HCT116 (cell line): ENCODE data around the gene ADPRHL1. TPM values are rescaled to one million over a fixed set of nuclear protein-coding genes. Genes with fewer than 3 reads are reported as not detected.

Experiments used
- ATAC-seq: fragments of 200-7000 bp; cut with Tn5 transposase; 2 replicates; pipeline ENCODE4 v1.9.1; 2020; ENCODE audit warnings: mild to moderate bottlenecking, moderate library complexity
- BruUV-seq: library from RNA; stranded (reverse); fragments of 400-500 nt; replicated peaks from 2 replicates; lab custom pipeline; 2021; lab: Mats Ljungman, UMichigan
- CTCF ChIA-PET: fragments of 300-600 bp; sonication (Branson Sonifier 250); formaldehyde crosslinking; loops from one replicate; lab custom pipeline; 2021; ENCODE audit warnings: antibody characterized with exemption; lab: Charles Lee
- POLR2A ChIA-PET: fragments of 300-600, 350-600 bp; sonication (Branson Sonifier 250); formaldehyde crosslinking; loops from one replicate; lab custom pipeline; 2021; ENCODE audit warnings: antibody characterized with exemption; lab: Charles Lee
- RAD21 ChIA-PET, 2 experiments: fragments of 300-600 bp; sonication (Branson Sonifier 250); formaldehyde crosslinking; loops; one replicate each; lab custom pipeline; 2023; ENCODE audit warnings: low total read pairs in 2 of 2; ENCODE audit not compliant: uncharacterized antibody in 2 of 2, unreplicated experiment in 2 of 2, low non-redundant PET in 1 of 2; lab: Charles Lee
- DNase-seq: peaks from one replicate; pipeline ENCODE4 v3.0.0-alpha.2; 2010; ENCODE audit warnings: low read depth, low spot score
- H2AFZ ChIP-seq: fragments of 200-600 bp; shearing (Covaris generic), sonication (generic); 2 replicates; pipeline ENCODE4 v1.6.1; 2017; ENCODE audit warnings: low read depth, mixed run types, mixed read lengths, antibody characterized with exemption, low read length; ENCODE audit not compliant: poor library complexity, severe bottlenecking
- H3K27ac ChIP-seq: 2 replicates; pipeline ENCODE4 v1.5.1; 2012; ENCODE audit warnings: low read depth, low read length
- H3K27me3 ChIP-seq: fragments of 200-600 bp; sonication (generic); 2 replicates; pipeline ENCODE4 v1.6.1; 2016; ENCODE audit warnings: mixed run types, low read length, mixed read lengths; ENCODE audit not compliant: insufficient read depth
- H3K36me3 ChIP-seq, 2 experiments: fragments of 200-500 bp in 1 of 2; fragments of 200-600 bp in 1 of 2; sonication (Bioruptor generic) in 1 of 2; sonication (generic) in 1 of 2; 2 replicates each; pipeline versions ENCODE4 v1.5.1 to v1.6.1; 2014 to 2016; ENCODE audit warnings: low read length in 2 of 2, inconsistent platforms in 1 of 2, mixed read lengths in 1 of 2, mixed run types in 1 of 2; ENCODE audit not compliant: insufficient read depth in 2 of 2, control insufficient read depth in 1 of 2
- H3K4me1 ChIP-seq, 2 experiments: fragments of 200-600 bp in 1 of 2; sonication (generic) in 1 of 2; 2 replicates each; pipeline versions ENCODE4 v1.5.1 to v1.6.1; 2012 to 2017; ENCODE audit warnings: low read length in 2 of 2, inconsistent platforms in 1 of 2, mild to moderate bottlenecking in 1 of 2, mixed read lengths in 1 of 2, mixed run types in 1 of 2, moderate library complexity in 1 of 2; ENCODE audit not compliant: insufficient read depth in 2 of 2, control insufficient read depth in 1 of 2
- H3K4me2 ChIP-seq: fragments of 200-600 bp; sonication (generic); 2 replicates; pipeline ENCODE4 v1.6.1; 2017; ENCODE audit warnings: mixed run types, low read length, mixed read lengths
- H3K4me3 ChIP-seq, 2 experiments: fragments of 200-600 bp in 1 of 2; sonication (generic) in 1 of 2; replicated peaks in 1 of 2; 2 replicates each; pipeline ENCODE4 v1.5.1; 2011 to 2016; ENCODE audit warnings: low read length in 2 of 2, control low read depth in 1 of 2, low read depth in 1 of 2, mild to moderate bottlenecking in 1 of 2, mixed read lengths in 1 of 2, mixed run types in 1 of 2
- H3K79me2 ChIP-seq: fragments of 200-600 bp; sonication (generic); 2 replicates; pipeline ENCODE4 v1.6.1; 2017; ENCODE audit warnings: mild to moderate bottlenecking, mixed run types, low read length, moderate library complexity, mixed read lengths; ENCODE audit not compliant: insufficient read depth
- H3K9ac ChIP-seq: fragments of 200-600 bp; sonication (generic); 2 replicates; pipeline ENCODE4 v1.6.1; 2016; ENCODE audit warnings: low read length, mixed read lengths
- H3K9me2 ChIP-seq: fragments of 200-600 bp; sonication (generic), shearing (Covaris generic); 2 replicates; pipeline ENCODE4 v1.6.1; 2017; ENCODE audit warnings: mixed run types, mild to moderate bottlenecking, moderate library complexity; ENCODE audit not compliant: insufficient read depth
- H3K9me3 ChIP-seq, 2 experiments: fragments of 200-500 bp in 1 of 2; fragments of 200-600 bp in 1 of 2; sonication (Bioruptor generic) in 1 of 2; sonication (generic) in 1 of 2; 2 replicates each; pipeline ENCODE4 v1.6.1; 2014 to 2017; ENCODE audit warnings: low read length in 2 of 2, mixed read lengths in 2 of 2, inconsistent platforms in 1 of 2, low read depth in 1 of 2, mild to moderate bottlenecking in 1 of 2, mixed run types in 1 of 2, moderate library complexity in 1 of 2; ENCODE audit not compliant: control insufficient read depth in 1 of 2, insufficient read depth in 1 of 2
- H4K20me1 ChIP-seq: fragments of 200-600 bp; sonication (generic), shearing (Covaris generic); 2 replicates; pipeline ENCODE4 v1.6.1; 2017; ENCODE audit warnings: mixed run types, mild to moderate bottlenecking, moderate library complexity; ENCODE audit not compliant: insufficient read depth
- CBX3 ChIP-seq: IDR thresholded peaks from 2 replicates; pipeline ENCODE4 v1.6.1; 2012; ENCODE audit warnings: low read depth
- CEBPB ChIP-seq: IDR thresholded peaks from 2 replicates; pipeline ENCODE4 v1.6.1; 2012; ENCODE audit warnings: low read depth
- EGR1 ChIP-seq: IDR thresholded peaks from 2 replicates; pipeline ENCODE4 v1.6.1; 2012; ENCODE audit warnings: low read depth
- ELF1 ChIP-seq: IDR thresholded peaks from 2 replicates; pipeline ENCODE4 v1.6.1; 2012; ENCODE audit warnings: low read depth, borderline replicate concordance
- EZH2 ChIP-seq: fragments of 200-600 bp; sonication (generic); IDR thresholded peaks from 2 replicates; pipeline ENCODE4 v1.6.1; 2017; ENCODE audit warnings: antibody characterized with exemption, mixed run types
- EZH2phosphoT487 ChIP-seq: fragments of 200-600 bp; IDR thresholded peaks from 2 replicates; pipeline ENCODE4 v1.6.1; 2018; ENCODE audit warnings: antibody characterized with exemption, borderline replicate concordance
- POLR2A ChIP-seq: IDR thresholded peaks from 2 replicates; pipeline ENCODE4 v1.7.0; 2011; ENCODE audit warnings: borderline replicate concordance; ENCODE audit not compliant: insufficient read depth, insufficient read length; ENCODE audit errors: extremely low read depth
- POLR2AphosphoS5 ChIP-seq: IDR thresholded peaks from 2 replicates; pipeline ENCODE4 v1.6.1; 2011; ENCODE audit warnings: mild to moderate bottlenecking, low read depth, low read length, moderate library complexity
- SIN3A ChIP-seq: IDR thresholded peaks from 2 replicates; pipeline ENCODE4 v1.6.1; 2012; ENCODE audit warnings: low read depth
- SP1 ChIP-seq: IDR thresholded peaks from 2 replicates; pipeline ENCODE4 v1.6.1; 2012; ENCODE audit warnings: low read depth
- SRF ChIP-seq: IDR thresholded peaks from 2 replicates; pipeline ENCODE4 v1.6.1; 2012; ENCODE audit warnings: low read depth
- TCF7L2 ChIP-seq: IDR thresholded peaks from 2 replicates; pipeline ENCODE4 v1.7.0; 2011; ENCODE audit warnings: borderline replicate concordance, inconsistent platforms; ENCODE audit not compliant: insufficient read depth, insufficient read length; ENCODE audit errors: extremely low read depth
- YY1 ChIP-seq: IDR thresholded peaks from 2 replicates; pipeline ENCODE4 v1.6.1; 2011; ENCODE audit warnings: low read length, low read depth, moderate library complexity, mild to moderate bottlenecking; ENCODE audit not compliant: insufficient replicate concordance; ENCODE audit errors: extremely low read depth
- ZBTB33 ChIP-seq: IDR thresholded peaks from 2 replicates; pipeline ENCODE4 v1.6.1; 2011; ENCODE audit warnings: mild to moderate bottlenecking, low read length, moderate library complexity; ENCODE audit not compliant: insufficient replicate concordance; ENCODE audit errors: extremely low read depth
- intact Hi-C: fragments of 100-400 bp; cut with micrococcal nuclease; formaldehyde crosslinking; loops from 2 replicates; pipeline ENCODE4 v1.10.0; 2022
- total RNA-seq: library from RNA; stranded (reverse); gene quantifications from one replicate; pipeline ENCODE4 v1.2.1, GENCODE V29; 2021; ENCODE audit not compliant: unreplicated experiment
- TF ChIP-seq, protein P1 (sequence below): IDR thresholded peaks from 2 replicates; pipeline ENCODE4 v1.6.1; 2012
- TF ChIP-seq, protein P2 (sequence below): IDR thresholded peaks from 2 replicates; pipeline ENCODE4 v1.6.1; 2012; ENCODE audit warnings: low read depth

The ADPRHL1 gene
- total RNA-seq, 1 experiment from 2014 or later: 12.6 TPM

DNA sequence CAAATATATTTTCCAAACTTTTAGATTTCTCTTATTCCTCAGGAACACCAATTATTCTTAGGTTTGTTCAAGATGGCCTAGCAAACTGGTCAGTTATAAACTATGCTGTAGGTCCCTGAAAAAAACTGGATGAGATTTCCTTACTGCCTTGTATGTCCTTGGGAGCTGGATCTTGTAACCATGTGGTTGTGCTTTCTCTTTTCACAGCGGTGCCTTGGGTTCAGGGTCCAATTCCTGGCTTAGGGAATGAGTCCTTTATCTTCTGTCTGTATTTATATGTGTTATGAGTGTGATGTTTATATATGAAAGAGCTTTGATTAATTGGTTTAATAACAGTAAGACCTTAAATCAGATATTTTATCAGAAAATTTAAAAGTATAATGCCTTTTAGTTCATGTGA, 65.9 kb downstream of the ADPRHL1 start:
- ChIA-PET CTCF (no interaction called here), POLR2A (no interaction called here), RAD21 (no interaction called here)
- no peak overlapping the region for H2AFZ ChIP-seq
- TF ChIP-seq ZBTB33 (no peak), POLR2AphosphoS5 (no peak), CBX3 (no peak)
- DNase-seq: no peak
- no peaks in the 10 kb centered on the region for H3K79me2 ChIP-seq
- no peaks in the 10 kb centered on the region for H3K4me1 ChIP-seq
- H3K9me3 ChIP-seq: no peaks in the 10 kb centered on the region
- no peak overlapping the region for H3K4me2 ChIP-seq
- no peaks in the 10 kb centered on the region for H4K20me1 ChIP-seq
- no peak overlapping the region for H3K9ac ChIP-seq
- intact Hi-C loops: no loop called here
- BruUV-seq: no TSS peak
- ATAC-seq: no peak
- H3K27ac ChIP-seq: no peak overlapping the region
- no peaks in the 10 kb centered on the region for H3K36me3 ChIP-seq
- H3K27me3 ChIP-seq: no peaks in the 10 kb centered on the region
- no peaks in the 10 kb centered on the region for H3K9me2 ChIP-seq
- H3K4me3 ChIP-seq: no peak overlapping the region

DNA sequence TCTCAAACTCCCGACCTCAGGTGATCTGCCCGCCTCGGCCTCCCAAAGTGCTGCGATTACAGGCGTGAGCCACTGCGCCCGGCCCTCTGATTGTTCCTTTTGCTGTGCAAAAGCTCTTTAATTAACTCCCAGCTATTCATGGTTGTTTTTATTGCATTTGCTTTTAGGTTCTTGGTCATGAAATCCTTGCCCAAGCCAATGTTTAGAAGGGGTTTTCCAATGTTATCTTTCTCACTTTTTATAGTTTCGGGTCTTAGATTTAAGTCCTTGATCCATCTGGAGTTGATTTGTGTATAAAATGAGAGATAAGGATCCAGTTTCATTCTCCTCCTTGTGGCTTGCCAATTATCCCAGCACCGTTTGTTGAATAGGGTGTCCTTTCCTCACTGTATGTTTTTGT, 70.2 kb downstream of the ADPRHL1 start:
- no peak for TF ChIP-seq ELF1
- TF ChIP-seq EZH2: no peak
- no peak for TF ChIP-seq CEBPB
- TF ChIP-seq, protein P1, sequence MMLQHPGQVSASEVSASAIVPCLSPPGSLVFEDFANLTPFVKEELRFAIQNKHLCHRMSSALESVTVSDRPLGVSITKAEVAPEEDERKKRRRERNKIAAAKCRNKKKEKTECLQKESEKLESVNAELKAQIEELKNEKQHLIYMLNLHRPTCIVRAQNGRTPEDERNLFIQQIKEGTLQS: no peak
- no peak for TF ChIP-seq CBX3
- TF ChIP-seq SRF: no peak
- TF ChIP-seq SP1: no peak
- no peak for TF ChIP-seq YY1
- no peak for TF ChIP-seq EGR1
- no peak for TF ChIP-seq POLR2AphosphoS5
- no peak for TF ChIP-seq POLR2A
- TF ChIP-seq, protein P2, sequence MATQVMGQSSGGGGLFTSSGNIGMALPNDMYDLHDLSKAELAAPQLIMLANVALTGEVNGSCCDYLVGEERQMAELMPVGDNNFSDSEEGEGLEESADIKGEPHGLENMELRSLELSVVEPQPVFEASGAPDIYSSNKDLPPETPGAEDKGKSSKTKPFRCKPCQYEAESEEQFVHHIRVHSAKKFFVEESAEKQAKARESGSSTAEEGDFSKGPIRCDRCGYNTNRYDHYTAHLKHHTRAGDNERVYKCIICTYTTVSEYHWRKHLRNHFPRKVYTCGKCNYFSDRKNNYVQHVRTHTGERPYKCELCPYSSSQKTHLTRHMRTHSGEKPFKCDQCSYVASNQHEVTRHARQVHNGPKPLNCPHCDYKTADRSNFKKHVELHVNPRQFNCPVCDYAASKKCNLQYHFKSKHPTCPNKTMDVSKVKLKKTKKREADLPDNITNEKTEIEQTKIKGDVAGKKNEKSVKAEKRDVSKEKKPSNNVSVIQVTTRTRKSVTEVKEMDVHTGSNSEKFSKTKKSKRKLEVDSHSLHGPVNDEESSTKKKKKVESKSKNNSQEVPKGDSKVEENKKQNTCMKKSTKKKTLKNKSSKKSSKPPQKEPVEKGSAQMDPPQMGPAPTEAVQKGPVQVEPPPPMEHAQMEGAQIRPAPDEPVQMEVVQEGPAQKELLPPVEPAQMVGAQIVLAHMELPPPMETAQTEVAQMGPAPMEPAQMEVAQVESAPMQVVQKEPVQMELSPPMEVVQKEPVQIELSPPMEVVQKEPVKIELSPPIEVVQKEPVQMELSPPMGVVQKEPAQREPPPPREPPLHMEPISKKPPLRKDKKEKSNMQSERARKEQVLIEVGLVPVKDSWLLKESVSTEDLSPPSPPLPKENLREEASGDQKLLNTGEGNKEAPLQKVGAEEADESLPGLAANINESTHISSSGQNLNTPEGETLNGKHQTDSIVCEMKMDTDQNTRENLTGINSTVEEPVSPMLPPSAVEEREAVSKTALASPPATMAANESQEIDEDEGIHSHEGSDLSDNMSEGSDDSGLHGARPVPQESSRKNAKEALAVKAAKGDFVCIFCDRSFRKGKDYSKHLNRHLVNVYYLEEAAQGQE: no peak
- no peak for TF ChIP-seq EZH2phosphoT487
- no peak for TF ChIP-seq TCF7L2
- no peak for TF ChIP-seq SIN3A
- no peaks in the 10 kb centered on the region for H3K79me2 ChIP-seq
- no peak overlapping the region for H3K4me3 ChIP-seq
- ATAC-seq (no peak), DNase-seq (no peak)
- no peaks in the 10 kb centered on the region for H3K4me1 ChIP-seq
- intact Hi-C loops: no loop called here
- no peaks in the 10 kb centered on the region for H3K36me3 ChIP-seq
- ChIA-PET CTCF (no interaction called here), POLR2A (no interaction called here), RAD21 (no interaction called here)
- no peak overlapping the region for H3K9ac ChIP-seq
- H4K20me1 ChIP-seq: no peaks in the 10 kb centered on the region
- no peak overlapping the region for H3K27ac ChIP-seq
- no peaks in the 10 kb centered on the region for H3K27me3 ChIP-seq
- H3K4me2 ChIP-seq: no peak overlapping the region
- H3K9me2 ChIP-seq: no peaks in the 10 kb centered on the region
- no peak overlapping the region for H2AFZ ChIP-seq
- no peaks in the 10 kb centered on the region for H3K9me3 ChIP-seq
- no TSS peak for BruUV-seq
